Activated naive CD4-positive, alpha-beta T cell treated with anti-CD3 and anti-CD28 coated beads, Interleukin-2, amount 10 ng/mL, durations not matched to agents 7 days and 5 days (primary cell): ENCODE data around the gene FGF9.

ENCODE experiments used
- CTCF ChIA-PET: fragments of 350-600 bp; sonication (Branson Sonifier 250); formaldehyde crosslinking; loops from one replicate; lab custom pipeline; 2021; ENCODE audit warnings: antibody characterized with exemption; lab: Charles Lee
- DNase-seq: peaks from one replicate; pipeline ENCODE4 v3.0.0-alpha.2; 2020
- H3K27ac Mint-ChIP-seq: one replicate; pipeline ENCODE4 v1.8.0; 2021; ENCODE audit warnings: mild to moderate bottlenecking, moderate library complexity, mixed read lengths
- H3K27me3 Mint-ChIP-seq: one replicate; pipeline ENCODE4 v1.8.0; 2021; ENCODE audit warnings: mild to moderate bottlenecking, mixed read lengths
- H3K36me3 Mint-ChIP-seq: one replicate; pipeline ENCODE4 v1.8.0; 2021; ENCODE audit warnings: mixed read lengths
- H3K4me1 Mint-ChIP-seq: one replicate; pipeline ENCODE4 v1.8.0; 2021; ENCODE audit warnings: mixed read lengths
- H3K4me3 Mint-ChIP-seq: one replicate; pipeline ENCODE4 v1.8.0; 2021; ENCODE audit warnings: mild to moderate bottlenecking, moderate library complexity, mixed read lengths
- H3K9me3 Mint-ChIP-seq: one replicate; pipeline ENCODE4 v1.8.0; 2021; ENCODE audit warnings: mixed read lengths

FGF9 gene

DNA sequence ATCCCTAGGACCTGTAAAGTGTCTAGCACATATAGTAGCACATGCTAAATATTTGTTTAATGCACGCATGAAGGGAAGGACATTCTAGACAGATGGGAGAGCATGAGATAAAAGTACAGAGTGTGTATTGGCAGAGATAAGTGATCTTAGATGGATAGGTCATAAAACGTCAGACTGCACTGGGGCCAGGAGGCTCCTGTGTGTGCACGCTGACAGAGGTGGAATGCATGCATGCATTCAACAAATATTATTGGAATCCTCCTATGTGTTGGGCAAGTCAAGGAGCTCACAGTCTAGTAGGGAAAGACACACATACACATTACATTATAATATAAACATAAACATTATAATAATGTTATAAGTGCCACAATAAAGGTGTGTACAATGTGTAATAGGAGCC, 73.3 kb downstream of the FGF9 start:
- H3K4me1 Mint-ChIP-seq, result no peaks in the 10 kb centered on the region
- no peaks in the 10 kb centered on the region for H3K36me3 Mint-ChIP-seq
- no peak overlapping the region for H3K27ac Mint-ChIP-seq
- H3K27me3 Mint-ChIP-seq, result no peaks in the 10 kb centered on the region
- DNase-seq, result no peak
- no peak overlapping the region for H3K4me3 Mint-ChIP-seq
- no peaks in the 10 kb centered on the region for H3K9me3 Mint-ChIP-seq
- CTCF ChIA-PET, result no interaction called here

DNA sequence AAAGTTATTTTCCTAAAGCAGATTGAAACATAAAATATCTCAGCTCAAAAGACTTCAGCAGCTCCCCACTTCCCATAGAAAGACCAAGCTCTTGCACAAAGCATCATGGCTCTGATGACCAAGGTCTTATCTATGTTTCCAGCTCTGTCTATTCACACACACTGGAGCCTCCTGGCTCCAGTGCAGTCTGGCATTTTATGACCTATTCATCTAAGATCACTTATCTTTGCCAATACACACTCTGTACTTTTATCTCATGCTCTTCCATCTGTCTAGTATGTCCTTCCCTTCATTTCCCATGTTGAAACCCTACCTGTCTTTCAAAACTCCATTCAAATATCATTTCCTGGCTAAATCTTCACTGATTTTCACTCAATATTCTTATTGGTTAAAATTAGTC, 74.4 kb downstream of the FGF9 start:
- no peaks in the 10 kb centered on the region for H3K9me3 Mint-ChIP-seq
- DNase-seq, result no peak
- CTCF ChIA-PET, result no interaction called here
- H3K27me3 Mint-ChIP-seq, result no peaks in the 10 kb centered on the region
- no peak overlapping the region for H3K4me3 Mint-ChIP-seq
- H3K36me3 Mint-ChIP-seq, result no peaks in the 10 kb centered on the region
- no peaks in the 10 kb centered on the region for H3K4me1 Mint-ChIP-seq
- no peak overlapping the region for H3K27ac Mint-ChIP-seq

DNA sequence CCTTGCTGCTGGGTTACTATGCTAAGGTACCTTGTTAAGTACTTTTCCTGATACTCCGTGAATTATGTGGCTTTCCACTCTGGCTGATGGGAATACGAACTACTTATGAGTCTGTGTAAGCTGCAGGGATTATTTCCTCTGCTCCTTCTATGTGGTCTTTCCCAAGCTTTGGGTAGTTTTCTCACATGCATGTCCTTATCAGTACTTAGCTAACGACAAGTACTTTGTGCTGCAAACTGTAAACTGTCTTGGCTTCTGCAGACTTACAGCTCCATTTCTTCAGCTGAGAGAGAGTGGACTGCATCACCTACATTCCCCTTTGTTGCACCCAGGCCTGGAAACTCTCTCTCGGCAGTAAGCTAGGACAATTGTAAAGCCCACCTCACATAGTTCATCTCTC, 76.6 kb downstream of the FGF9 start:
- no peaks in the 10 kb centered on the region for H3K36me3 Mint-ChIP-seq
- no peaks in the 10 kb centered on the region for H3K27me3 Mint-ChIP-seq
- no peaks in the 10 kb centered on the region for H3K9me3 Mint-ChIP-seq
- no peak overlapping the region for H3K4me3 Mint-ChIP-seq
- H3K27ac Mint-ChIP-seq, result no peak overlapping the region
- CTCF ChIA-PET, result no interaction called here
- DNase-seq, result no peak
- no peaks in the 10 kb centered on the region for H3K4me1 Mint-ChIP-seq

DNA sequence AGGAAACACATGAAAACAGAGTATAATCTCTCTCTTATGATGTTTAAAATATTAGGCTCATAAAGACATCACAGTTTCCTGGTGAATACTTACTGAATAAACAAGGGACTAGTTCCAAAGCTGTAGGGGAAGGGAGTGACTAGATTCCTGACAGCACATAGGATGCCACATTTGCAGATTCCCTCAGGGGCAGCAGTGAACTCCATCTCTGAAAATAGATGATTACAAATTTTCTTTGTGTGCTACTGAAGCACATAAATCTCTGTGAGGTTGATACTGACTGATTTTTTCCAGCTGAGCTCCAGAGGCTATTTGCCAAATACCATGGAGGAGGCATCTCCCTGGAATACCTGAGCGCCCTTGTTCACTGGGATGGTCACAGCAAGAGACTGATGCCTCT, 77.3 kb downstream of the FGF9 start:
- Mint-ChIP-seq H3K36me3 (no peaks in the 10 kb centered on the region), H3K4me3 (no peak overlapping the region), H3K4me1 (no peaks in the 10 kb centered on the region), H3K9me3 (no peaks in the 10 kb centered on the region), H3K27ac (no peak overlapping the region), H3K27me3 (no peaks in the 10 kb centered on the region)
- CTCF ChIA-PET, result no interaction called here
- no peak for DNase-seq

DNA sequence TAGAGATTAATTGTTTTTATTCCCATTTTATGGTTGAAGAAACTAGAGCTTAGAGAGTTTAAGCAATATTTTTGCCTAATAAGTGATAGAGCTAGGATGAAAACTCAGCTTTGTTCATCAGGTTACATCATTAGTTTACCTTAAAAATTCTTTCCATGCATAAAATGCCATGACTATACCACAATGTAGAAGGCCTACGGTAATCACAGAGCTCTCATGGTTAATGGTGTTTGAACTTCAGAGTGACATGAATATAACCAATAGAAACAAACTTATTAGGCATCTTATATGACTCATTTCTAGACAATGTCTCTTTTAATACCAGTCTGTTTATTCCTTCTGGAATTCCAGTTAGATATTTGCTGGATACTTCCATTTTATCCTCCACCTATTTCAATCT, 78.5 kb downstream of the FGF9 start:
- DNase-seq, result no peak
- Mint-ChIP-seq H3K27ac (no peak overlapping the region), H3K9me3 (no peaks in the 10 kb centered on the region), H3K4me1 (no peaks in the 10 kb centered on the region), H3K4me3 (no peak overlapping the region), H3K27me3 (no peaks in the 10 kb centered on the region), H3K36me3 (no peaks in the 10 kb centered on the region)
- CTCF ChIA-PET, result interaction anchor here (0.9 kb wide), 1 partner anchor 15 kb away, joined by 3 read pairs; no protein-coding TSS in a partner anchor

DNA sequence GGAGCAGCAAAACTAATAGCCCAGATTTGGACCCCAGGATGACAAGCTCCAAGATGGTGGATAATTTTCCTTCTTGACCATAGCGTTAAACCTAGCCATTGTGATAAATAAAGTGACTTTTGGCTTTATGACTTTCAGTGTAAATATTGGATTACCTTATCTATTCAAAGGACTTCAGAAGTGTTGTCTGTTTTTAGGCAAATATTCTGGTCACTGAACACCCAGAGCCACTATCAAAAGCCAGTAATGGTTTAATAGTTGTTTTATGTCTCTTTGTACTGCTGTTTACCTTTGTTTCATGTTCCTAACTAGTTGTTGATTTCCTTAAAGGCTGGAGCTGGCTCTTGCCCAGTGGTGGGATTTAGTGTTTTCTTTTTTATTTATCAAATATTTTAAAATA, 81.6 kb downstream of the FGF9 start:
- CTCF ChIA-PET, result no interaction called here

DNA sequence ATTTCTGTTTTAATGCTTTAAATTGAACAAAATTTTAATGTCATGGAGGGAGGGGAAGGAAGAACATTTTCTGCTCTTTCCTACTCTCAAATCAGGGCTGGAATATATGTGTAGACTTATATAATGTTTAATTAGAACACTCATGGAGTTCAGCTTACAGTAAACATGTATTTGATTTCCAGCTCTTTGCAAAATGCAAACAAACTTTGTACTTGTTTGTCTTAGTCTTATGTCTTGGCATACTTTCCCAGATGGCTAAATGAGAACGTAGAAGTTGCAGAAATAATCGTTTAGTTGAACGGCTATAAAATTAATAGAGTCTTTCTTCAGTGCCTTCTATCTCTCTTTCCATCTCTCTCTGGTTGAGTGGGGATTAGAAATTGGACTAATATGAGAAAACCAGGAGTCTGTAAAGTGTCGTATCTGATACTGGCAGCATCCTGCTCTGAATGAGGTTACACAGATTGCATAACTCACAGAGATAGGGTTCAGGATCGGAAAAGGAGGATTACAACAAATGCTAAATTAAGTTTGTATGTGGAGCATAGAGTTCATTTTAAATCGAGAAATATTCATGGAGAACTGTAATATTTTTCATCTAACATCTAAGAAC, 82.3 kb downstream of the FGF9 start:
- Mint-ChIP-seq H3K4me1 (no peaks in the 10 kb centered on the region), H3K27ac (no peak overlapping the region), H3K4me3 (no peak overlapping the region), H3K36me3 (no peaks in the 10 kb centered on the region), H3K27me3 (no peaks in the 10 kb centered on the region), H3K9me3 (no peaks in the 10 kb centered on the region)
- CTCF ChIA-PET, result no interaction called here
- DNase-seq, result no peak

More for the DNA sequence above, 81.6 kb downstream of the FGF9 start:
- Mint-ChIP-seq H3K4me3 (no peak overlapping the region), H3K27me3 (no peaks in the 10 kb centered on the region), H3K4me1 (no peaks in the 10 kb centered on the region), H3K27ac (no peak overlapping the region), H3K36me3 (no peaks in the 10 kb centered on the region), H3K9me3 (no peaks in the 10 kb centered on the region)
- no peak for DNase-seq
